Activated CD4-positive, alpha-beta T cell treated with anti-CD3 and anti-CD28 coated beads, Interleukin-2, amount 10 ng/mL, durations not matched to agents 7 days and 5 days (primary cell): ENCODE data around the gene GNB1L. TPM values are rescaled to one million over a fixed set of nuclear protein-coding genes. Genes with fewer than 3 reads are reported as not detected.
"Not testable (repeated sequence)": the region's sequence is repeated elsewhere in the genome, so short reads cannot be mapped to it uniquely, and the experiment has no call there.

Experiments used
- CTCF ChIA-PET: fragments of 350-600 bp; sonication (Branson Sonifier 250); formaldehyde crosslinking; loops from one replicate; lab custom pipeline; 2021; ENCODE audit warnings: antibody characterized with exemption; lab: Charles Lee
- POLR2A ChIA-PET: fragments of 350-600 bp; sonication (Branson Sonifier 250); formaldehyde crosslinking; loops from one replicate; lab custom pipeline; 2021; ENCODE audit warnings: antibody characterized with exemption; lab: Charles Lee
- DNase-seq: peaks from one replicate; pipeline ENCODE4 v3.0.0-alpha.2; 2020
- H3K27ac Mint-ChIP-seq: one replicate; pipeline ENCODE4 v1.8.0; 2021; ENCODE audit warnings: mild to moderate bottlenecking, moderate library complexity, mixed read lengths
- H3K27me3 Mint-ChIP-seq: one replicate; pipeline ENCODE4 v1.8.0; 2021; ENCODE audit warnings: mixed read lengths
- H3K36me3 Mint-ChIP-seq: one replicate; pipeline ENCODE4 v1.8.0; 2021; ENCODE audit warnings: low read depth, mixed read lengths
- H3K4me1 Mint-ChIP-seq: one replicate; pipeline ENCODE4 v1.8.0; 2021; ENCODE audit warnings: mixed read lengths
- H3K4me3 Mint-ChIP-seq: one replicate; pipeline ENCODE4 v1.8.0; 2021; ENCODE audit warnings: mild to moderate bottlenecking, moderate library complexity, mixed read lengths
- H3K9me3 Mint-ChIP-seq: one replicate; pipeline ENCODE4 v1.8.0; 2021; ENCODE audit warnings: mixed read lengths
- total RNA-seq, 2 experiments: library from RNA; stranded (reverse); gene quantifications; one replicate each; pipeline ENCODE4 v1.2.3, GENCODE V29; 2021

The GNB1L gene
- total RNA-seq, 2 experiments from 2014 or later: 5.3 to 7.3 TPM

GRCh38 chr22:19787849-19788141 lies 66.9 kb downstream of the GNB1L start:
- POLR2A ChIA-PET: no interaction called here
- no peak for DNase-seq
- Mint-ChIP-seq H3K4me1 (no peaks in the 10 kb centered on the region), H3K9me3 (no peaks in the 10 kb centered on the region), H3K27me3 (no peaks in the 10 kb centered on the region), H3K4me3 (no peak overlapping the region), H3K27ac (no peak overlapping the region), H3K36me3 (peaks cover 5% of the 10 kb centered on the region)
- CTCF ChIA-PET: no interaction called here

GRCh38 chr22:19786959-19787848 lies 67.5 kb downstream of the GNB1L start:
- Mint-ChIP-seq H3K36me3 (peaks cover 4% of the 10 kb centered on the region), H3K4me3 (no peak overlapping the region), H3K4me1 (no peaks in the 10 kb centered on the region), H3K27ac (no peak overlapping the region), H3K9me3 (no peaks in the 10 kb centered on the region), H3K27me3 (no peaks in the 10 kb centered on the region)
- POLR2A ChIA-PET: no interaction called here
- no peak for DNase-seq
- CTCF ChIA-PET: no interaction called here

GRCh38 chr22:19786264-19786585 lies 68.4 kb downstream of the GNB1L start:
- no peak for DNase-seq
- POLR2A ChIA-PET: no interaction called here
- Mint-ChIP-seq H3K9me3 (no peaks in the 10 kb centered on the region), H3K4me1 (no peaks in the 10 kb centered on the region), H3K27me3 (peaks cover under 1% of the 10 kb centered on the region), H3K27ac (no peak overlapping the region), H3K4me3 (no peak overlapping the region), H3K36me3 (no peaks in the 10 kb centered on the region)
- CTCF ChIA-PET: no interaction called here

- Mint-ChIP-seq H3K9me3 (no peaks in the 10 kb centered on the region), H3K27ac (no peak overlapping the region), H3K27me3 (peaks cover 2% of the 10 kb centered on the region), H3K36me3 (no peaks in the 10 kb centered on the region), H3K4me1 (no peaks in the 10 kb centered on the region), H3K4me3 (no peak overlapping the region)
- ChIA-PET CTCF (no interaction called here), POLR2A (no interaction called here)
- no peak for DNase-seq
Observed at GRCh38 chr22:19785461-19786263, 69.0 kb downstream of the GNB1L start.

- ChIA-PET CTCF (no interaction called here), POLR2A (no interaction called here)
- Mint-ChIP-seq H3K9me3 (no peaks in the 10 kb centered on the region), H3K36me3 (no peaks in the 10 kb centered on the region), H3K4me1 (peaks cover 4% of the 10 kb centered on the region), H3K27me3 (peaks cover 8% of the 10 kb centered on the region), H3K4me3 (no peak overlapping the region), H3K27ac (no peak overlapping the region)
- no peak for DNase-seq
Observed at GRCh38 chr22:19784384-19785175, 70.1 kb downstream of the GNB1L start.

GRCh38 chr22:19783586-19784383 lies 70.9 kb downstream of the GNB1L start:
- Mint-ChIP-seq H3K27ac (no peak overlapping the region), H3K9me3 (no peaks in the 10 kb centered on the region), H3K4me3 (no peak overlapping the region), H3K36me3 (no peaks in the 10 kb centered on the region), H3K4me1 (peaks cover 4% of the 10 kb centered on the region), H3K27me3 (peaks cover 13% of the 10 kb centered on the region)
- DNase-seq: no peak
- POLR2A ChIA-PET: no interaction called here
- CTCF ChIA-PET: no interaction called here

- CTCF ChIA-PET: no interaction called here
- no peaks in the 10 kb centered on the region for H3K9me3 Mint-ChIP-seq
- H3K27ac Mint-ChIP-seq: no peak overlapping the region
- H3K4me1 Mint-ChIP-seq: peaks cover 4% of the 10 kb centered on the region
- H3K4me3 Mint-ChIP-seq: no peak overlapping the region
- peaks cover 13% of the 10 kb centered on the region for H3K27me3 Mint-ChIP-seq
- POLR2A ChIA-PET: no interaction called here
- no peak for DNase-seq
- H3K36me3 Mint-ChIP-seq: no peaks in the 10 kb centered on the region
Observed at GRCh38 chr22:19782533-19782932, 72.1 kb downstream of the GNB1L start.

GRCh38 chr22:19779685-19780268 lies 74.9 kb downstream of the GNB1L start:
- ChIA-PET POLR2A (no interaction called here), CTCF (interaction anchor here (0.6 kb wide), 1 partner anchor 102 kb away, joined by 5 read pairs; no protein-coding TSS in a partner anchor)
- Mint-ChIP-seq H3K27me3 (peaks cover 13% of the 10 kb centered on the region), H3K9me3 (no peaks in the 10 kb centered on the region), H3K4me1 (peaks cover 10% of the 10 kb centered on the region), H3K4me3 (no peak overlapping the region), H3K27ac (no peak overlapping the region), H3K36me3 (no peaks in the 10 kb centered on the region)
- no peak for DNase-seq

GRCh38 chr22:19779011-19779421 lies 75.7 kb downstream of the GNB1L start:
- H3K4me3 Mint-ChIP-seq: no peak overlapping the region
- H3K27ac Mint-ChIP-seq: no peak overlapping the region
- no peaks in the 10 kb centered on the region for H3K36me3 Mint-ChIP-seq
- DNase-seq: no peak
- CTCF ChIA-PET: interaction anchor here (0.6 kb wide), 1 partner anchor 179 kb away, joined by 3 read pairs; no protein-coding TSS in a partner anchor
- POLR2A ChIA-PET: no interaction called here
- no peaks in the 10 kb centered on the region for H3K9me3 Mint-ChIP-seq
- peaks cover 17% of the 10 kb centered on the region for H3K27me3 Mint-ChIP-seq
- H3K4me1 Mint-ChIP-seq: peaks cover 10% of the 10 kb centered on the region

GRCh38 chr22:19777192-19777591 lies 77.5 kb downstream of the GNB1L start:
- H3K27ac Mint-ChIP-seq, H3K36me3 Mint-ChIP-seq, CTCF ChIA-PET, H3K9me3 Mint-ChIP-seq, H3K4me3 Mint-ChIP-seq, POLR2A ChIA-PET, DNase-seq: not testable (repeated sequence)
- Mint-ChIP-seq H3K27me3 (peaks cover 22% of the 10 kb centered on the region), H3K4me1 (peaks cover 10% of the 10 kb centered on the region)

GRCh38 chr22:19776433-19777031 lies 78.1 kb downstream of the GNB1L start:
- no peak for DNase-seq
- Mint-ChIP-seq H3K27me3 (peaks cover 26% of the 10 kb centered on the region), H3K4me1 (peaks cover 10% of the 10 kb centered on the region), H3K9me3 (no peaks in the 10 kb centered on the region), H3K36me3 (no peaks in the 10 kb centered on the region), H3K27ac (no peak overlapping the region), H3K4me3 (no peak overlapping the region)
- ChIA-PET POLR2A (no interaction called here), CTCF (interaction anchor here (1.1 kb wide), 1 partner anchor 46 kb away, joined by 3 read pairs; no protein-coding TSS in a partner anchor)
